Stimulated activated CD4-positive, alpha-beta T cell treated with anti-CD3 and anti-CD28 coated beads, Interleukin-1b, Interleukin-23, amount 100 ng/mL, for 48 hours (primary cell): ENCODE measurements around the gene SIRT5.

ENCODE experiments used
- DNase-seq: peaks from one replicate; pipeline ENCODE4 v3.0.0-alpha.2; 2020

The SIRT5 gene

GRCh38 chr6:13590574-13591153 is 16.3 kb downstream of the SIRT5 start:
- DNase-seq, result no peak

GRCh38 chr6:13591205-13591921 is 17.0 kb downstream of the SIRT5 start:
- DNase-seq, result no peak

- DNase-seq, result no peak
Observed at GRCh38 chr6:13593103-13593502, 18.7 kb downstream of the SIRT5 start.

- no peak for DNase-seq
Observed at GRCh38 chr6:13593720-13594119, 19.3 kb downstream of the SIRT5 start.

GRCh38 chr6:13597073-13597472 is 22.7 kb downstream of the SIRT5 start:
- DNase-seq, result no peak

GRCh38 chr6:13600036-13600435 is 25.6 kb downstream of the SIRT5 start:
- DNase-seq, result no peak

- DNase-seq, result no peak
Observed at GRCh38 chr6:13604135-13604534, 29.7 kb downstream of the SIRT5 start.

- no peak for DNase-seq
Observed at GRCh38 chr6:13604546-13605416, 30.4 kb downstream of the SIRT5 start.

- no peak for DNase-seq
Observed at GRCh38 chr6:13605634-13606033, 31.2 kb downstream of the SIRT5 start.

- DNase-seq, result no peak
Observed at GRCh38 chr6:13611715-13612114, 37.3 kb downstream of the SIRT5 start.

- no peak for DNase-seq
Observed at GRCh38 chr6:13613029-13613594, 38.7 kb downstream of the SIRT5 start.

GRCh38 chr6:13614126-13614925 is 39.9 kb downstream of the SIRT5 start:
- no peak for DNase-seq

GRCh38 chr6:13614926-13615791 is 40.8 kb downstream of the SIRT5 start, which contains the start of gene NOL7:
NOL7 (plus strand) TSS chr6:13615335; CDS start chr6:13615359, 24 bp downstream.
- peak; percentile 98 for DNase-seq

- DNase-seq, result peak; percentile 46
Observed at GRCh38 chr6:13615792-13616120, 41.4 kb downstream of the SIRT5 start.

- no peak for DNase-seq
Observed at GRCh38 chr6:13617066-13617465, 42.7 kb downstream of the SIRT5 start.

GRCh38 chr6:13624871-13625288 is 50.5 kb downstream of the SIRT5 start:
- DNase-seq, result peak; percentile 12

GRCh38 chr6:13629459-13630116 is 55.2 kb downstream of the SIRT5 start:
- no peak for DNase-seq

- DNase-seq, result no peak
Observed at GRCh38 chr6:13630499-13630898, 56.1 kb downstream of the SIRT5 start.

- DNase-seq, result no peak
Observed at GRCh38 chr6:13633343-13633742, 58.9 kb downstream of the SIRT5 start.

GRCh38 chr6:13635948-13636658 is 61.7 kb downstream of the SIRT5 start:
- no peak for DNase-seq
